Measurements from ENCODE around the gene HASPIN. TPM values are rescaled to one million over a fixed set of nuclear protein-coding genes. Genes with fewer than 3 reads are reported as not detected.
A peak's percentile ranks its signal among the peaks of the same experiment; 100 is the strongest.

HASPIN gene
- total RNA-seq, 2 experiments from 2014 or later: 20.7 to 21.3 TPM

DNA sequence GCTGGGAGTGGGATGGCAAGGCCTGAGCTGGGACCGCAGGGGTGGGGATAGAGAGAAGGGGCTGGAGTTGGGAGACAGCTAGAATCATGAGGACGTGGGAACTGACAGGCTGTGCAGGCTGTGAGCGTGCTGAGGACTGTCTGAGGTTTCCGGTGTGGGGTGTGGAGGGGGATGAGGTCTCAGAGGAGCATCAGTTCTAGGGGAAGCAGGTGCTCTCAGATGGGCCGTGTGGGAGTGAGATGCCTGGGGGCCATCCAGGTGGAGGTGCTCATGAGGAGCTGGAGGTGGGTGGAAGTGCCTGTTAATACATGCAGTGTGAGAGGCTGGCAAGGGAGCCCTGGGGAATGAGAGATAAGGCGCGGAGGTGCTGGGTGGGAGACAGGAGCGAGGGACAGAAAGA lies 27.2 kb downstream of the HASPIN start:
- intact Hi-C loops (cut with micrococcal nuclease): no loop called here
- H3K36me3 Mint-ChIP-seq (ENCODE audit: low read depth): no peaks in the 10 kb centered on the region
- peak; percentile 81 for DNase-seq
- peak overlapping the region; percentile 79 for H3K27ac Mint-ChIP-seq
- no peaks in the 10 kb centered on the region for H3K27me3 Mint-ChIP-seq
- peak overlapping the region; percentile 36 for H3K4me3 Mint-ChIP-seq
- ChIA-PET POLR2A (interaction anchor here (0.7 to 3.8 kb wide), 7 partner anchors 11 to 95 kb away, joined by 3 to 17 read pairs (median 4); partner anchors contain the start of gene NCBP3), CTCF (interaction anchor here (1.1 to 5.3 kb wide), 5 partner anchors 11 to 76 kb away, joined by 3 to 44 read pairs (median 5); no protein-coding TSS in a partner anchor)
- TF ChIP-seq, protein P1, sequence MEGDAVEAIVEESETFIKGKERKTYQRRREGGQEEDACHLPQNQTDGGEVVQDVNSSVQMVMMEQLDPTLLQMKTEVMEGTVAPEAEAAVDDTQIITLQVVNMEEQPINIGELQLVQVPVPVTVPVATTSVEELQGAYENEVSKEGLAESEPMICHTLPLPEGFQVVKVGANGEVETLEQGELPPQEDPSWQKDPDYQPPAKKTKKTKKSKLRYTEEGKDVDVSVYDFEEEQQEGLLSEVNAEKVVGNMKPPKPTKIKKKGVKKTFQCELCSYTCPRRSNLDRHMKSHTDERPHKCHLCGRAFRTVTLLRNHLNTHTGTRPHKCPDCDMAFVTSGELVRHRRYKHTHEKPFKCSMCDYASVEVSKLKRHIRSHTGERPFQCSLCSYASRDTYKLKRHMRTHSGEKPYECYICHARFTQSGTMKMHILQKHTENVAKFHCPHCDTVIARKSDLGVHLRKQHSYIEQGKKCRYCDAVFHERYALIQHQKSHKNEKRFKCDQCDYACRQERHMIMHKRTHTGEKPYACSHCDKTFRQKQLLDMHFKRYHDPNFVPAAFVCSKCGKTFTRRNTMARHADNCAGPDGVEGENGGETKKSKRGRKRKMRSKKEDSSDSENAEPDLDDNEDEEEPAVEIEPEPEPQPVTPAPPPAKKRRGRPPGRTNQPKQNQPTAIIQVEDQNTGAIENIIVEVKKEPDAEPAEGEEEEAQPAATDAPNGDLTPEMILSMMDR (IDR thresholded peaks at IDR 0.05): no peak
- peaks cover 36% of the 10 kb centered on the region for H3K4me1 Mint-ChIP-seq (ENCODE audit: low read depth)
- ATAC-seq: peak; percentile 60
- H3K9me3 Mint-ChIP-seq: no peaks in the 10 kb centered on the region

- Mint-ChIP-seq H3K27me3 (no peaks in the 10 kb centered on the region), H3K9me3 (no peaks in the 10 kb centered on the region), H3K36me3 (ENCODE audit: low read depth) (no peaks in the 10 kb centered on the region), H3K4me3 (no peak overlapping the region), H3K4me1 (ENCODE audit: low read depth) (peaks cover 36% of the 10 kb centered on the region), H3K27ac (no peak overlapping the region)
- TF ChIP-seq, protein P1 (IDR thresholded peaks at IDR 0.05): no peak
- POLR2A ChIA-PET: interaction anchor here (0.6 to 3.8 kb wide), 6 partner anchors 11 to 94 kb away, joined by 3 to 17 read pairs (median 4); partner anchors contain the start of gene NCBP3
- no peak for DNase-seq
- no peak for ATAC-seq
- intact Hi-C loops (cut with micrococcal nuclease): no loop called here
- CTCF ChIA-PET: interaction anchor here (0.8 to 5.3 kb wide), 3 partner anchors 14 to 93 kb away, joined by 3 to 44 read pairs (median 24); no protein-coding TSS in a partner anchor
Measured at GRCh38 chr17:3751836-3752235, 28.1 kb downstream of the HASPIN start.

DNA sequence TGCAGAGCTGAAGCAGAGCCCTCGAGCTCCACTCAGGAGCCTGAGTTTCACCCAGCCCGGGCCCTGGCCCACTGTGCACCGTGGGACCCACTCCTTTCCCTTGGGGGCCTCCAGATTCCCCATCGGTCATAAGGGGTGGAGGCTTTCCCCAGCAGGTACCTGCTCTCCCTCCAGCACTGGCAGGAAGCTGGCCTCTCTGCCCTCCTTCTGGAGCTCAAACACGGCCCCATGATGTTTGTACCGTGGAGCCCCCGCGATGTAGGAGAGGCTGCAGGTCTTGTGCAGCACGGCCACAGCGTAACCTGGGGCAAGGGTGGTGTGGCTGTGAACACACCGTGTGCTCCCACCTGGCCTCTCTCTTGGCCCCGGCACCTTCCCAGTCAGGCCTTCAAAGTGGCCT lies 29.9 kb downstream of the HASPIN start:
- H3K9me3 Mint-ChIP-seq: no peaks in the 10 kb centered on the region
- DNase-seq (no peak), ATAC-seq (no peak)
- H3K27ac Mint-ChIP-seq: no peak overlapping the region
- no peaks in the 10 kb centered on the region for H3K27me3 Mint-ChIP-seq
- H3K36me3 Mint-ChIP-seq (ENCODE audit: low read depth): no peaks in the 10 kb centered on the region
- TF ChIP-seq, protein P1 (IDR thresholded peaks at IDR 0.05): no peak
- H3K4me1 Mint-ChIP-seq (ENCODE audit: low read depth): peaks cover 35% of the 10 kb centered on the region
- no peak overlapping the region for H3K4me3 Mint-ChIP-seq
- CTCF ChIA-PET: interaction anchor here (5.3 kb wide), 1 partner anchor 16 kb away, joined by 44 read pairs; no protein-coding TSS in a partner anchor
- intact Hi-C loops (cut with micrococcal nuclease): no loop called here
- POLR2A ChIA-PET: interaction anchor here (1.0 kb wide), 2 partner anchors 48 to 54 kb away, joined by 3 read pairs; no protein-coding TSS in a partner anchor

- Mint-ChIP-seq H3K4me1 (ENCODE audit: low read depth) (peaks cover 31% of the 10 kb centered on the region), H3K9me3 (no peaks in the 10 kb centered on the region), H3K27me3 (no peaks in the 10 kb centered on the region), H3K4me3 (no peak overlapping the region), H3K36me3 (ENCODE audit: low read depth) (no peaks in the 10 kb centered on the region), H3K27ac (no peak overlapping the region)
- POLR2A ChIA-PET: interaction anchor here (0.6 to 1.2 kb wide), 5 partner anchors 9 to 1173 kb away, joined by 3 to 4 read pairs (median 3); no protein-coding TSS in a partner anchor
- CTCF ChIA-PET: interaction anchor here (5.3 kb wide), 1 partner anchor 16 kb away, joined by 44 read pairs; no protein-coding TSS in a partner anchor
- ATAC-seq: no peak
- intact Hi-C loops (cut with micrococcal nuclease): no loop called here
- TF ChIP-seq, protein P1 (IDR thresholded peaks at IDR 0.05): no peak
- no peak for DNase-seq
Measured at GRCh38 chr17:3754066-3754457, 30.4 kb downstream of the HASPIN start.

All from activated CD8-positive, alpha-beta T cell treated with anti-CD3 and anti-CD28 coated beads for 36 hours (primary cell).